K562 (cell line): Measurements from ENCODE around the gene FNDC11. TPM values are rescaled to one million over a fixed set of nuclear protein-coding genes. Genes with fewer than 3 reads are reported as not detected.
A peak's percentile ranks its signal among the peaks of the same experiment; 100 is the strongest.

Experiments used
- ATAC-seq: fragments of 200-7000 bp; cut with Tn5 transposase; 3 replicates; pipeline ENCODE4 v1.9.1; 2020; ENCODE audit warnings: moderate library complexity
- BruUV-seq: library from RNA; stranded (reverse); fragments of 400-500 nt; replicated peaks from 2 replicates; lab custom pipeline; 2021; lab: Mats Ljungman, UMichigan
- CTCF ChIA-PET: fragments of 300-600 bp; formaldehyde crosslinking; extraction: SDS; loops from one replicate; lab custom pipeline; 2021; ENCODE audit warnings: low intra/inter-chr PET ratio; lab: Yijun Ruan, JAX
- POLR2A ChIA-PET: fragments of 300-600, 350-650 bp; sonication (Branson Sonifier 250); formaldehyde crosslinking; extraction: SDS; loops from one replicate; lab custom pipeline; 2021; ENCODE audit warnings: antibody characterized with exemption, inconsistent platforms; lab: Yijun Ruan, JAX
- DNase-seq, 4 experiments: peaks; one replicate each; pipeline versions ENCODE4 v3.0.0 to v3.0.0-alpha.2; 2011 to 2018; ENCODE audit warnings: low spot score in 3 of 4, mixed read lengths in 3 of 4; ENCODE audit errors: extremely low read depth in 1 of 4
- FAIRE-seq: peaks from 2 replicates; lab custom pipeline; 2011; peaks lifted over from hg19 to GRCh38; lab: Jason Lieb, UNC
- H2AFZ ChIP-seq: 2 replicates; pipeline ENCODE4 v1.6.0; 2011; ENCODE audit warnings: low read depth, low read length, control low read depth, inconsistent platforms
- H3K27ac ChIP-seq: fragments of 200-600 bp; 3 replicates; pipeline ENCODE4 v1.8.0; 2011; ENCODE audit warnings: low read depth, mild to moderate bottlenecking, control low read depth, inconsistent platforms, low read length, moderate library complexity, mixed read lengths; ENCODE audit errors: extremely low read depth
- H3K27me3 ChIP-seq, 2 experiments: fragments of 300-600 bp in 1 of 2; 2 replicates in 1 of 2; 3 replicates in 1 of 2; pipeline versions ENCODE4 v1.6.0 to v1.8.0; 2011; ENCODE audit warnings: inconsistent platforms in 2 of 2, low read length in 2 of 2, mild to moderate bottlenecking in 1 of 2, mixed read lengths in 1 of 2, moderate library complexity in 1 of 2; ENCODE audit not compliant: control insufficient read depth in 2 of 2, insufficient read depth in 2 of 2
- H3K36me3 ChIP-seq: fragments of 300-600 bp; 3 replicates; pipeline ENCODE4 v1.8.0; 2011; ENCODE audit warnings: mild to moderate bottlenecking, low read length, inconsistent platforms; ENCODE audit not compliant: control insufficient read depth, insufficient read depth
- H3K4me1 ChIP-seq, 2 experiments: fragments of 200-600 bp in 1 of 2; replicated peaks in 1 of 2; 2 replicates in 1 of 2; 3 replicates in 1 of 2; pipeline versions ENCODE4 v1.5.1 to v1.8.0; 2011; ENCODE audit warnings: inconsistent platforms in 2 of 2, low read length in 2 of 2, mild to moderate bottlenecking in 1 of 2, mixed read lengths in 1 of 2, moderate library complexity in 1 of 2; ENCODE audit not compliant: control insufficient read depth in 2 of 2, insufficient read depth in 2 of 2
- H3K4me2 ChIP-seq: 2 replicates; pipeline ENCODE4 v1.6.1; 2011; ENCODE audit warnings: low read length, control low read depth, inconsistent platforms, mixed read lengths; ENCODE audit not compliant: insufficient read depth
- H3K4me3 ChIP-seq: fragments of 200-600 bp; sonication (generic), shearing (Covaris generic); 2 replicates; pipeline ENCODE4 v1.5.1; 2016; ENCODE audit warnings: control low read depth, inconsistent platforms
- H3K79me2 ChIP-seq: fragments of 200-600 bp; 3 replicates; pipeline ENCODE4 v1.8.0; 2011; ENCODE audit warnings: low read length, inconsistent platforms; ENCODE audit not compliant: control insufficient read depth, insufficient read depth
- H3K9ac ChIP-seq, 2 experiments: 2 replicates each; pipeline versions ENCODE4 v1.6.0 to v1.6.1; 2011; ENCODE audit warnings: low read depth in 2 of 2, low read length in 2 of 2, control low read depth in 1 of 2, inconsistent platforms in 1 of 2, mild to moderate bottlenecking in 1 of 2, mixed read lengths in 1 of 2; ENCODE audit not compliant: insufficient read depth in 1 of 2
- H3K9me1 ChIP-seq: one replicate; pipeline ENCODE4 v1.6.0; 2011; ENCODE audit warnings: inconsistent platforms, mild to moderate bottlenecking, low read length, moderate library complexity; ENCODE audit not compliant: control insufficient read depth, insufficient read depth
- H3K9me3 ChIP-seq: replicated peaks from 2 replicates; pipeline ENCODE4 v1.5.1; 2011; ENCODE audit warnings: low read depth, low read length, inconsistent platforms; ENCODE audit not compliant: control insufficient read depth, insufficient read depth
- H4K20me1 ChIP-seq: replicated peaks from 2 replicates; pipeline ENCODE4 v1.6.1; 2011; ENCODE audit warnings: low read length, inconsistent platforms, mixed read lengths; ENCODE audit not compliant: control insufficient read depth, insufficient read depth
- MIER1 ChIP-seq: fragments of 450-650 bp; IDR thresholded peaks from 2 replicates; pipeline ENCODE4 v1.6.1; 2016; ENCODE audit warnings: antibody characterized with exemption, mild to moderate bottlenecking, low read depth
- ZFP36 ChIP-seq: fragments of 150-350 bp; IDR thresholded peaks from 2 replicates; pipeline ENCODE4 v1.6.1; 2018; ENCODE audit warnings: low read length, low read depth; ENCODE audit not compliant: partially characterized antibody
- ZNF263 ChIP-seq: sonication (generic); formaldehyde crosslinking; IDR thresholded peaks from 2 replicates; pipeline ENCODE4 v1.8.0; 2022; ENCODE audit warnings: mild to moderate bottlenecking, missing genetic modification reagents, borderline replicate concordance
- WGBS: fragments of 100-300 bp; shearing (Covaris generic); methylation state at CpG from one replicate; pipeline ENCODE4 v1.1.6; 2016; ENCODE audit warnings: low coverage, mixed read lengths; ENCODE audit not compliant: insufficient coverage; ENCODE audit errors: missing lambda C conversion rate; 5-methylcytosine and 5-hydroxymethylcytosine counted together
- in situ Hi-C: fragments of 300-500 bp; cut with MboI; formaldehyde crosslinking; loops from 4 replicates; pipeline ENCODE4 v1.15.0; 2018; ENCODE audit warnings: inconsistent platforms, mixed read lengths
- intact Hi-C: fragments of 100-400 bp; cut with micrococcal nuclease; formaldehyde crosslinking; loops from 2 replicates; pipeline ENCODE4 v1.14.2; 2022
- polyA plus RNA-seq, 8 experiments: library from polyadenylated mRNA; depleted of rRNA in 4 of 8; stranded (reverse) in 5 of 8; unstranded in 3 of 8; fragments of >200 nt; fragmentation: Nextera tagmentation in 2 of 8; fragmentation: Illumina TruSeq in 1 of 8; extraction: Ambion mirVana in 2 of 8; extraction: Trizol in 1 of 8; gene quantifications; 2 replicates each; pipeline versions ENCODE4 v1.2.1 to v1.2.3, GENCODE V29; 2011 to 2014; ENCODE audit warnings: inconsistent platforms in 1 of 8, missing spikeins in 1 of 8
- total RNA-seq, 7 experiments: library from RNA; depleted of rRNA in 6 of 7; stranded (reverse); fragments of >200 nt in 6 of 7; fragmentation: Illumina TruSeq in 2 of 7; extraction: Trizol in 2 of 7; gene quantifications; 2 replicates each; pipeline versions ENCODE4 v1.2.1 to v1.2.3, GENCODE V29; 2011 to 2021; ENCODE audit warnings: low replicate concordance in 1 of 7
- TF ChIP-seq, protein P1 (sequence below): sonication (generic); formaldehyde crosslinking; IDR thresholded peaks from 2 replicates; pipeline ENCODE4 v1.8.1; 2023; ENCODE audit warnings: mild to moderate bottlenecking, missing genetic modification reagents
- TF ChIP-seq, protein P2 (sequence below): sonication (generic); formaldehyde crosslinking; IDR thresholded peaks from 2 replicates; pipeline ENCODE4 v1.8.0; 2022; ENCODE audit warnings: missing genetic modification reagents, mild to moderate bottlenecking, moderate library complexity, borderline replicate concordance

FNDC11 gene
- total and polyA plus RNA-seq, 9 of the 15 experiments (the other 6 are each of a cell fraction or from before 2014, with no cell fraction given) = 0.08 to 2.3 (median 0.64) TPM; not detected in 2

DNA sequence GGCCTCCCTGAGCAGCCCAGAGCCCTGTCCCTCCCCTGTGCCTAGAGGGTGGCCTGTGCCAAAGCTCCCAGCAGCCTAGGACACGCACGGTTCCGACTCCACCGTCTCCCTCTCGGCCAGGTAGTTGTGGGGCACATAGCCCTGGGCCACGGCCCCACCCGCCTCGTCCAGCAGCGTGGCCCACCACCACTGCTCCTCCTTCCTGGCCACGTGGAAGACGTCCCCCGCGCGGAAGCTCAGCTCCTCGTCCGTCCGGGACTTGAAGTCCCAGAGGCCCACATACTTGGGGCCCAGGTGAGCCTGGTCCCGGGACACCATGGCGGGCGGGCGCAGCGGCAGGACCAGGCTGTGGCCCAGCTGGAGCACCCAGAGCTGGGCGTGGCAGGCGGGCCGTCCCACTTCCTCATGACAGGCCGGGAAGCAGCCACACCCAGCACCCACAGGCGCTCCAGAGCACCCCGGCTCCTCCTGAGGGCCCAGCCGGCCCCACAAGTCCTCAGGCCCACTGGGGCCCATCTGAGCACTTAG is 16.9 kb upstream of the FNDC11 start, which contains the start of gene PTK6:
Gene PTK6, minus strand, starts transcription at position 380 of the 528 bp plus-strand sequence. Its CDS starts 62 bp downstream, at position 318.
- Histone ChIP-seq H3K4me3 (no peak within 1 kb of the TSS), H3K9me3 (no peaks in the 10 kb centered on the region), H3K27ac (no peak within 1 kb of the TSS), H3K9ac (peak within 1 kb of the TSS; percentile 28 to 86; a peak in 3 of 4 replicates), H3K79me2 (no peaks in the 10 kb centered on the region), H4K20me1 (peaks cover 3% of the 10 kb centered on the region), H3K4me2 (peak within 1 kb of the TSS; percentile 53), H3K36me3 (no peaks in the 10 kb centered on the region), H3K9me1 (no peaks in the 10 kb centered on the region), H2AFZ (peak within 1 kb of the TSS; percentile 92), H3K4me1 (peaks cover 6 to 90% of the 10 kb centered on the region in 2 experiments; a peak in 4 of 5 replicates), H3K27me3 (peaks cover 0 to 26% of the 10 kb centered on the region in 2 experiments; a peak in 3 of 5 replicates)
- TF ChIP-seq, protein P1, sequence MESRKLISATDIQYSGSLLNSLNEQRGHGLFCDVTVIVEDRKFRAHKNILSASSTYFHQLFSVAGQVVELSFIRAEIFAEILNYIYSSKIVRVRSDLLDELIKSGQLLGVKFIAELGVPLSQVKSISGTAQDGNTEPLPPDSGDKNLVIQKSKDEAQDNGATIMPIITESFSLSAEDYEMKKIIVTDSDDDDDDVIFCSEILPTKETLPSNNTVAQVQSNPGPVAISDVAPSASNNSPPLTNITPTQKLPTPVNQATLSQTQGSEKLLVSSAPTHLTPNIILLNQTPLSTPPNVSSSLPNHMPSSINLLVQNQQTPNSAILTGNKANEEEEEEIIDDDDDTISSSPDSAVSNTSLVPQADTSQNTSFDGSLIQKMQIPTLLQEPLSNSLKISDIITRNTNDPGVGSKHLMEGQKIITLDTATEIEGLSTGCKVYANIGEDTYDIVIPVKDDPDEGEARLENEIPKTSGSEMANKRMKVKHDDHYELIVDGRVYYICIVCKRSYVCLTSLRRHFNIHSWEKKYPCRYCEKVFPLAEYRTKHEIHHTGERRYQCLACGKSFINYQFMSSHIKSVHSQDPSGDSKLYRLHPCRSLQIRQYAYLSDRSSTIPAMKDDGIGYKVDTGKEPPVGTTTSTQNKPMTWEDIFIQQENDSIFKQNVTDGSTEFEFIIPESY (CRISPR knock-in tag) = peak; percentile 78; the same call in 1 of the 2 replicates
- peak; percentile 31; the same call in 1 of the 2 replicates for TF ChIP-seq ZNF263 (CRISPR knock-in tag)
- TF ChIP-seq, protein P2, sequence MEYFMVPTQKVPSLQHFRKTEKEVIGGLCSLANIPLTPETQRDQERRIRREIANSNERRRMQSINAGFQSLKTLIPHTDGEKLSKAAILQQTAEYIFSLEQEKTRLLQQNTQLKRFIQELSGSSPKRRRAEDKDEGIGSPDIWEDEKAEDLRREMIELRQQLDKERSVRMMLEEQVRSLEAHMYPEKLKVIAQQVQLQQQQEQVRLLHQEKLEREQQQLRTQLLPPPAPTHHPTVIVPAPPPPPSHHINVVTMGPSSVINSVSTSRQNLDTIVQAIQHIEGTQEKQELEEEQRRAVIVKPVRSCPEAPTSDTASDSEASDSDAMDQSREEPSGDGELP (CRISPR knock-in tag) = peak; percentile 16; the same call in 1 of the 2 replicates
- no peak for TF ChIP-seq MIER1
- no peak for TF ChIP-seq ZFP36
- DNase-seq = peak in 2 of 4 experiments; percentile 46 to 50
- ChIA-PET CTCF (interaction anchor here (0.7 to 3.4 kb wide), 4 partner anchors 170 to 499 kb away, joined by 3 to 25 read pairs (median 6); no protein-coding TSS in a partner anchor), POLR2A (interaction anchor here (0.6 to 1.3 kb wide), 7 partner anchors 8 to 424 kb away, joined by 3 to 7 read pairs (median 3); no protein-coding TSS in a partner anchor)
- in situ Hi-C loops = no loop called here
- intact Hi-C loops = loop anchor here (5.0 to 10.0 kb wide), 3 partner anchors 118 to 500 kb away; partner anchors contain the start of genes ARFRP1, C20orf204, RTEL1 and STMN3
- no peak for FAIRE-seq
- 55% methylated on average over 18 of the region's 29 CpGs for WGBS
- BruUV-seq = no TSS peak
- no peak for ATAC-seq
